ENCODE data around the gene STRA6. TPM values are rescaled to one million over a fixed set of nuclear protein-coding genes. Genes with fewer than 3 reads are reported as not detected.

STRA6 gene
- total and polyA plus RNA-seq, 5 experiments from 2014 or later = not detected

GRCh38 chr15:74239051-74239705 is 36.6 kb upstream of the STRA6 start:
- H3K27ac Mint-ChIP-seq = peak overlapping the region in 1 of 10 donors; percentile 47
- ATAC-seq = no peak

GRCh38 chr15:74235962-74236361 is 33.4 kb upstream of the STRA6 start, which contains the start of gene CCDC33:
CCDC33 (plus strand) TSS chr15:74236326; CDS start chr15:74236720, 394 bp downstream.
- no peaks in the 10 kb centered on the region for H3K9me3 Mint-ChIP-seq
- H3K27ac Mint-ChIP-seq = peak within 1 kb of the TSS in 1 of 10 donors; percentile 68
- ATAC-seq (no peak), DNase-seq (no peak)
- H3K4me1 Mint-ChIP-seq = no peaks in the 10 kb centered on the region
- no peak within 1 kb of the TSS for H3K4me3 Mint-ChIP-seq
- no peaks in the 10 kb centered on the region for H3K36me3 Mint-ChIP-seq
- H3K27me3 Mint-ChIP-seq = peaks cover 0 to 2% (median 0%) of the 10 kb centered on the region in 5 donors
- POLR2A ChIA-PET = no interaction called here

More at GRCh38 chr15:74239051-74239705, 36.6 kb upstream of the STRA6 start:
- H3K27me3 Mint-ChIP-seq = peaks cover 5 to 30% (median 17%) of the 10 kb centered on the region in 5 donors
- H3K4me1 Mint-ChIP-seq = peaks cover 0 to 10% (median 5%) of the 10 kb centered on the region in 4 donors
- POLR2A ChIA-PET = no interaction called here
- DNase-seq = no peak
- no peak overlapping the region for H3K4me3 Mint-ChIP-seq
- H3K36me3 Mint-ChIP-seq = no peaks in the 10 kb centered on the region
- no peaks in the 10 kb centered on the region for H3K9me3 Mint-ChIP-seq

DNA sequence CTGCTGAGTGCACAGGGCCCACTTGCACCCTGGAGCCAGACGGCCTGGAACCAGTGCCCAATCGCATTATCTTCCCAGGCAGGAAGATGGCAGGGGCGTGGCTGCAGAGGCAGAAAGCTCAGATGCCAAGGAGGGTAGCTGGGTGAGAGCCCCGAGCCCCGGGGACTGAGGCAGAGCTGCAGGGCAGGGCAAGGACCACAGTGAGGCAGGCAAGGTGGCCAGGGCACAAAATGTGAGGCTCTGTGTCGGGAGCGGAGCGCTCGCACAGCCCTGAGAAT is 31.9 kb upstream of the STRA6 start:
- no peaks in the 10 kb centered on the region for H3K36me3 Mint-ChIP-seq
- H3K4me1 Mint-ChIP-seq = no peaks in the 10 kb centered on the region
- ATAC-seq (no peak), DNase-seq (no peak)
- no peak overlapping the region for H3K4me3 Mint-ChIP-seq
- H3K9me3 Mint-ChIP-seq = no peaks in the 10 kb centered on the region
- no peaks in the 10 kb centered on the region for H3K27me3 Mint-ChIP-seq
- no peak overlapping the region for H3K27ac Mint-ChIP-seq
- POLR2A ChIA-PET = no interaction called here

- H3K4me1 Mint-ChIP-seq = no peaks in the 10 kb centered on the region
- H3K9me3 Mint-ChIP-seq = no peaks in the 10 kb centered on the region
- no peaks in the 10 kb centered on the region for H3K27me3 Mint-ChIP-seq
- no peaks in the 10 kb centered on the region for H3K36me3 Mint-ChIP-seq
- ATAC-seq = no peak
- peak overlapping the region in 1 of 10 donors; percentile 40 for H3K27ac Mint-ChIP-seq
- POLR2A ChIA-PET = no interaction called here
- no peak overlapping the region for H3K4me3 Mint-ChIP-seq
- no peak for DNase-seq
Measured at GRCh38 chr15:74233851-74234597, 31.4 kb upstream of the STRA6 start.

- no peak for ATAC-seq
- Mint-ChIP-seq H3K36me3 (no peaks in the 10 kb centered on the region), H3K27me3 (no peaks in the 10 kb centered on the region), H3K4me3 (no peak overlapping the region), H3K4me1 (no peaks in the 10 kb centered on the region), H3K9me3 (no peaks in the 10 kb centered on the region), H3K27ac (no peak overlapping the region)
- POLR2A ChIA-PET = no interaction called here
- no peak for DNase-seq
Measured at GRCh38 chr15:74233373-74233772, 30.8 kb upstream of the STRA6 start.

GRCh38 chr15:74231475-74231874 is 28.9 kb upstream of the STRA6 start:
- DNase-seq = no peak
- H3K27ac Mint-ChIP-seq = no peak overlapping the region
- H3K36me3 Mint-ChIP-seq = no peaks in the 10 kb centered on the region
- no peak for ATAC-seq
- POLR2A ChIA-PET = no interaction called here
- no peaks in the 10 kb centered on the region for H3K9me3 Mint-ChIP-seq
- no peak overlapping the region for H3K4me3 Mint-ChIP-seq
- no peaks in the 10 kb centered on the region for H3K4me1 Mint-ChIP-seq
- H3K27me3 Mint-ChIP-seq = peaks cover 0 to 4% (median 0%) of the 10 kb centered on the region in 5 donors

DNA sequence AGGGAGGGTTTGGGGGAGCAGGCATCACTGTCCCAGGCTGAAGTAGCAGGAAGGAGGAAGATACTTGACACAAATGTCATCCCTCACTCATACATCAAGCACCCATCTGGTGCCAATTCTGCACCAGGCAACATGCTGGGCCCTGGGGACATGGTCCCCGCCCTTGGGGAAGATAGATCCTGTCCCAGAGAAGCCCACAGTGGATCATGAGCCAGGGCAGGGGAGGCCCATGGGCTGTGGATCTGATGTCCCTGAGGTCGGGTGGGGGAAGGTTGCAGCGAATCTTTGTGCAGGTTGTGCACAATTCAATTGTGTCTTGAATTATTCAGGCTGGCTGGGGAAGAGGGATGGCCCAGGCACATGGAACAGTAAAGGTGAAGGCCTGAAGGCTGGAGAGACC is 27.1 kb upstream of the STRA6 start:
- Mint-ChIP-seq H3K4me3 (peak overlapping the region in 1 of 10 donors; percentile 21), H3K4me1 (peaks cover 0 to 7% (median under 1%) of the 10 kb centered on the region in 4 donors), H3K9me3 (no peaks in the 10 kb centered on the region), H3K27ac (no peak overlapping the region), H3K36me3 (no peaks in the 10 kb centered on the region), H3K27me3 (peaks cover 0 to 5% (median 0%) of the 10 kb centered on the region in 5 donors)
- ATAC-seq (no peak), DNase-seq (no peak)
- POLR2A ChIA-PET = no interaction called here

DNA sequence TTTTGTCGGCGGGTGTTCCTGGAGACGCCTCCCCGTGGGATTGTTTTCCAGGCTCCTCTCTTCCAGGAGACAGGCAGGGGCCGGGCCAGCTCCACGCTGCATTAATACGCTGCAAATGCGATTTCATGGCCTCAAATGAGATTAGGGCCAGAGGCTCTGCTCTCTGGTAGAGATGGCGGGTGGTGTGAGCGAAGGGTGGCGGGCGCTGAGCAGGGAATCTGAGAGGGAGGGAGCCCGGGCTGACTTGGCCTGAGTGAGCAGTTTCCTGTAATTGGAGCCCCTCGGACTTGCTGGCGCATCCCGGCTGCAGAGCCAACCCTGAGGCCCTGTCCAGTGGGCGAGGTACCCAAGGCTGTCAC is 26.1 kb upstream of the STRA6 start:
- ATAC-seq (no peak), DNase-seq (no peak)
- H3K9me3 Mint-ChIP-seq = no peaks in the 10 kb centered on the region
- no peaks in the 10 kb centered on the region for H3K36me3 Mint-ChIP-seq
- no peak overlapping the region for H3K27ac Mint-ChIP-seq
- peaks cover 0 to 12% (median 0%) of the 10 kb centered on the region in 5 donors for H3K27me3 Mint-ChIP-seq
- H3K4me1 Mint-ChIP-seq = peaks cover 2 to 15% (median 7%) of the 10 kb centered on the region in 4 donors
- POLR2A ChIA-PET = no interaction called here
- H3K4me3 Mint-ChIP-seq = no peak overlapping the region

DNA sequence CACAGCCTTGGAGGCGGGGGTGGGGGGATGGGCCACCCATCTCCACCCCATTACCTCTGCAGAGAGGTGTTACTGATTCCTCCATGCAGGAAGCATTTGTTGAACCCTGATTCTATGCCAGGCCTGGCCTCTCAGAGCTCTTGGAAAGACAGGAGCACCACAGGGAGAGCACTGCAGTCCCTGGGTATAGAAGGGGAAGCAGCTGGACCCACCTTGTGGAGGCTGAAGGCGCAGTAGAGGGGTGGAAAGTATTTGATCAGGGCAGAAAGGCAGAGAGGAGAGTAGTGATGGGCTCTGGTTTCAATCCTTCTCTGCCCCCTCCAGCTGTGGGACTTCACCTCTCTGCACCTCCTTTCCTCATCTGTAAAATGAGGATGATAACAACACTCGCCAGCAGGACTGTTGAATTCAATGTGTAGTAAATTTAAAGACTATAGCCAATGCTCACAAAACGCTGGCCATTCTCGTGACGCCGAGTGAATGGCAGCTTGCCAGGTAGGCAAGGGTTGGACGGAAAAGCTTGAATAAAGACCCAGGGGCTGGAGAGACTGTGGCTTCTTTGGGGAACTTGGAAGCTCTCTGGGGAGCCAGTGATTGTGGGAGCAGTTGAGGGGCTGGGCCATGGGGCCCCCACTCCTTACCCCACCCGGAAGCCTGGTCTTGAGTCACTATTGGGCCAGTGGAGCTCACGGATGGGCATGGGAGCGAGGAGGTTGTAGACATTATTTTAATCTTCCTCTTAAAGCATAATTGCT is 25.6 kb upstream of the STRA6 start:
- H3K4me3 Mint-ChIP-seq = no peak overlapping the region
- no peaks in the 10 kb centered on the region for H3K9me3 Mint-ChIP-seq
- peak overlapping the region in 3 of 10 donors; percentile 30 to 56 (median 51) for H3K27ac Mint-ChIP-seq
- no peaks in the 10 kb centered on the region for H3K36me3 Mint-ChIP-seq
- H3K27me3 Mint-ChIP-seq = peaks cover 0 to 13% (median 0%) of the 10 kb centered on the region in 5 donors
- no peak for ATAC-seq
- H3K4me1 Mint-ChIP-seq = peaks cover 7 to 21% (median 12%) of the 10 kb centered on the region in 4 donors
- DNase-seq = no peak
- POLR2A ChIA-PET = no interaction called here

DNA sequence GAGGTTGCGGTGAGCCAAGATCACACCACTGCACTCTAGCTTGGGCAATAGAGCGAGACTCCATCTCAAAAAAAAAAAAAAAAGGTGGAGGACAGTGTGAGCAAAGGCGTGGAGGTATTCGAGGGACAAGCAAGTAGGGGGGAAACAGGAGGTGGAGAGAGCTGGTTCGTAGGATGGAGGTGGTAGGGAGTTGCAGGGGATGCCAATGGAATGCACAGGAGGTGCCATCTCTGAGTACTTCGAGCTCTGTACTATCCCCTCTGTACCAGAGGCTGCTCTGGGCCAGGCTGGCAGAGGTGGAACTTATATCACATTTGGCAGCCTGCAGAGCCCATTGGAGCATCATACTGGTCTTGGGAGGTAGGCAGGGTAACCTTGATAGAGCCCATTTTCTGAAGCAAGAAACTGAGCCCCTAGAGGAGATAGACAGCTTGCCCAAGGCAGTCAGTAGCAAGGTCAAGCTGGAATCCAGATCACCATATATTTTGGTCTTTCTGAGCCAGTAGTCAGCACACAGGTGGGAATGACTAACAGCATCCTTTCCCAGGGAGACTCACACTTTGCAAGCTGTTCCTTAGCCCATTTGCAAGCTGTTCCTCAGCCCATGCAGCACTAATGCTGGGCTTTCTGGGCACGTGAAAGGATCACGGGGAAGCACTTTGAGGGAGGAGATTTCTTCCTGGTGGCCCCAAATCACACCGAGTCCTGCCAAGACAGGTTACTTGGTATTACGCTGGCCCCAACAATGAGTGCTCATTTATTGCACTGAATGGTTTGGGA is 24.4 kb upstream of the STRA6 start:
- Mint-ChIP-seq H3K4me3 (no peak overlapping the region), H3K27ac (no peak overlapping the region), H3K4me1 (peaks cover 8 to 27% (median 16%) of the 10 kb centered on the region in 4 donors), H3K9me3 (no peaks in the 10 kb centered on the region), H3K27me3 (peaks cover 0 to 13% (median 0%) of the 10 kb centered on the region in 5 donors), H3K36me3 (no peaks in the 10 kb centered on the region)
- DNase-seq (no peak), ATAC-seq (no peak)
- POLR2A ChIA-PET = interaction anchor here (0.6 kb wide), 1 partner anchor 8 kb away, joined by 3 read pairs; no protein-coding TSS in a partner anchor

GRCh38 chr15:74225928-74226327 is 23.3 kb upstream of the STRA6 start:
- H3K4me1 Mint-ChIP-seq = peaks cover 8 to 29% (median 16%) of the 10 kb centered on the region in 4 donors
- no peak overlapping the region for H3K4me3 Mint-ChIP-seq
- no peak overlapping the region for H3K27ac Mint-ChIP-seq

More at GRCh38 chr15:74225928-74226327, 23.3 kb upstream of the STRA6 start:
- no peak for ATAC-seq
- Mint-ChIP-seq H3K27me3 (peaks cover 0 to 13% (median under 1%) of the 10 kb centered on the region in 5 donors), H3K9me3 (no peaks in the 10 kb centered on the region), H3K36me3 (no peaks in the 10 kb centered on the region)
- DNase-seq = no peak
- POLR2A ChIA-PET = interaction anchor here (0.6 kb wide), 1 partner anchor 7 kb away, joined by 3 read pairs; no protein-coding TSS in a partner anchor
